ENCODE results near the gene DENND4A. TPM values are rescaled to one million over a fixed set of nuclear protein-coding genes. Genes with fewer than 3 reads are reported as not detected.

The DENND4A gene
- total and polyA plus RNA-seq, 10 of the 15 experiments (the other 5 are each of a cell fraction or from before 2014, with no cell fraction given) = 14.2 to 81.8 (median 34.1) TPM

- in situ Hi-C loops (cut with MboI) (no loop called here), intact Hi-C loops (cut with micrococcal nuclease; ENCODE audit: unreplicated experiment) (no loop called here)
- H3K36me3 ChIP-seq (ENCODE audit: control insufficient read depth in 2 of 2, insufficient read depth in 2 of 2, low read length in 1 of 2) = peaks cover 2 to 31% of the 10 kb centered on the region in 2 experiments; a peak in 3 of 4 replicates
- no peak for TF ChIP-seq ELK1 (IDR thresholded peaks at IDR 0.05; ENCODE audit: low read depth, low read length)
- TF ChIP-seq PRDM15 (CRISPR knock-in tag; IDR thresholded peaks at IDR 0.05) = no peak
- no peak for TF ChIP-seq LARP7 (IDR thresholded peaks at IDR 0.05)
- no peak for TF ChIP-seq BCL3 (IDR thresholded peaks at IDR 0.05; ENCODE audit: borderline replicate concordance, insufficient read depth, low read depth, low read length, poor library complexity, severe bottlenecking)
- WGBS (ENCODE audit: insufficient coverage, insufficient replicate concordance, low lambda C conversion rate, missing lambda C conversion rate) = 91% methylated on average over 1 of the region's 1 CpG
- peaks cover 19% of the 10 kb centered on the region for H3K4me1 ChIP-seq (ENCODE audit: control insufficient read depth, insufficient read depth, low read length)
- FAIRE-seq (no peak), ATAC-seq (peak; percentile 76), DNase-seq (ENCODE audit: low read depth, low spot score) (peak; percentile 32)
- H4K20me1 ChIP-seq (ENCODE audit: control insufficient read depth, insufficient read depth) = no peaks in the 10 kb centered on the region
- H3K9me3 ChIP-seq (replicated peaks; ENCODE audit: control insufficient read depth, insufficient read depth, low read length) = peaks cover 8% of the 10 kb centered on the region
- H3K79me2 ChIP-seq (ENCODE audit: control insufficient read depth, insufficient read depth, low read length) = no peaks in the 10 kb centered on the region
- RAD21 ChIA-PET (ENCODE audit: unreplicated experiment) = interaction anchor here (0.6 kb wide), 1 partner anchor 41 kb away, joined by 4 read pairs; no protein-coding TSS in a partner anchor
- H3K4me3 ChIP-seq = no peak overlapping the region
- POLR2A ChIA-PET = no interaction called here
- H3K4me2 ChIP-seq (ENCODE audit: control insufficient read depth, insufficient read depth) = no peak overlapping the region
- H2AFZ ChIP-seq (ENCODE audit: control insufficient read depth, low read depth, low read length) = no peak overlapping the region
- H3K9ac ChIP-seq (ENCODE audit: control insufficient read depth, insufficient read depth, low read length) = no peak overlapping the region; the same call in 1 of the 2 replicates
- H3K27ac ChIP-seq (ENCODE audit: control insufficient read depth, insufficient read depth) = peak overlapping the region; percentile 18; the same call in 1 of the 2 replicates
- no peaks in the 10 kb centered on the region for H3K27me3 ChIP-seq (replicated peaks in 1 of 2; ENCODE audit: control insufficient read depth in 2 of 2, insufficient read depth in 2 of 2, low read length in 1 of 2)
- SMC1A ChIA-PET (ENCODE audit: uncharacterized antibody, unreplicated experiment) = interaction anchor here (0.9 kb wide), 1 partner anchor 10 kb away, joined by 3 read pairs; no protein-coding TSS in a partner anchor
- BruUV-seq (replicated peaks) = no TSS peak
- CTCF ChIA-PET = interaction anchor here (0.6 to 3.2 kb wide), 2 partner anchors 34 to 49 kb away, joined by 3 to 11 read pairs; no protein-coding TSS in a partner anchor
Measured at GRCh38 chr15:65688462-65688861, 103.6 kb downstream of the DENND4A start.

Measured in GM12878 (cell line).